ENCODE results near the gene PDSS2. TPM values are rescaled to one million over a fixed set of nuclear protein-coding genes. Genes with fewer than 3 reads are reported as not detected.

PDSS2 gene
- total and polyA plus RNA-seq, 9 of the 15 experiments (the other 6 are each of a cell fraction or from before 2014, with no cell fraction given), result 5.8 to 21.1 (median 12.0) TPM

- H3K79me2 ChIP-seq (ENCODE audit: control insufficient read depth, insufficient read depth, low read length), result 0 out of 3 replicates have a peak, but pooled peaks cover 2% of the 10 kb centered on the region
- no peak overlapping the region for H2AFZ ChIP-seq (ENCODE audit: low read depth, low read length)
- H3K27me3 ChIP-seq (ENCODE audit: control insufficient read depth in 2 of 2, insufficient read depth in 2 of 2, low read length in 2 of 2), result no peaks in the 10 kb centered on the region
- no peak overlapping the region for H3K4me2 ChIP-seq (ENCODE audit: insufficient read depth, low read length)
- POLR2A ChIA-PET, result no interaction called here
- CTCF ChIA-PET (ENCODE audit: low intra/inter-chr PET ratio), result no interaction called here
- 73% methylated on average over 1 of the region's 1 CpG for WGBS (ENCODE audit: insufficient coverage, low coverage, missing lambda C conversion rate)
- DNase-seq (ENCODE audit: extremely low read depth in 1 of 4, low spot score in 3 of 4) (no peak), ATAC-seq (no peak), FAIRE-seq (no peak)
- H3K27ac ChIP-seq (ENCODE audit: extremely low read depth, low read depth, low read length), result no peak overlapping the region
- no peak overlapping the region for H3K4me3 ChIP-seq
- no peaks in the 10 kb centered on the region for H3K9me1 ChIP-seq (ENCODE audit: control insufficient read depth, insufficient read depth, low read length)
- intact Hi-C loops (cut with micrococcal nuclease), result no loop called here
- H3K36me3 ChIP-seq (ENCODE audit: control insufficient read depth, insufficient read depth, low read length), result no peaks in the 10 kb centered on the region
- H3K4me1 ChIP-seq (replicated peaks in 1 of 2; ENCODE audit: control insufficient read depth in 2 of 2, insufficient read depth in 2 of 2, low read length in 2 of 2), result 0 out of 5 replicates have a peak, but pooled peaks cover 0 to under 1% of the 10 kb centered on the region in 2 experiments
- H3K9ac ChIP-seq (ENCODE audit: insufficient read depth in 1 of 2, low read depth in 2 of 2, low read length in 2 of 2), result no peak overlapping the region
- no TSS peak for BruUV-seq (replicated peaks)
- in situ Hi-C loops (cut with MboI), result no loop called here
- peaks cover 2% of the 10 kb centered on the region for H3K9me3 ChIP-seq (replicated peaks; ENCODE audit: control insufficient read depth, insufficient read depth, low read depth, low read length)
- no peaks in the 10 kb centered on the region for H4K20me1 ChIP-seq (replicated peaks; ENCODE audit: control insufficient read depth, insufficient read depth, low read length)
- TF ChIP-seq SNIP1 (IDR thresholded peaks at IDR 0.05; ENCODE audit: low read depth) (no peak), FOSL1 (tag; conservative IDR thresholded peaks at IDR 0.05) (no peak), TAL1 (IDR thresholded peaks at IDR 0.05) (no peak), MCM2 (IDR thresholded peaks at IDR 0.05; ENCODE audit: low read depth) (no peak), ZNF384 (IDR thresholded peaks at IDR 0.05; ENCODE audit: low read depth, low read length) (no peak), SMARCA5 (IDR thresholded peaks at IDR 0.05) (no peak), AFF1 (IDR thresholded peaks at IDR 0.05; ENCODE audit: low read depth in 1 of 2, partially characterized antibody in 2 of 2) (no peak)
- TF ChIP-seq, protein P1, sequence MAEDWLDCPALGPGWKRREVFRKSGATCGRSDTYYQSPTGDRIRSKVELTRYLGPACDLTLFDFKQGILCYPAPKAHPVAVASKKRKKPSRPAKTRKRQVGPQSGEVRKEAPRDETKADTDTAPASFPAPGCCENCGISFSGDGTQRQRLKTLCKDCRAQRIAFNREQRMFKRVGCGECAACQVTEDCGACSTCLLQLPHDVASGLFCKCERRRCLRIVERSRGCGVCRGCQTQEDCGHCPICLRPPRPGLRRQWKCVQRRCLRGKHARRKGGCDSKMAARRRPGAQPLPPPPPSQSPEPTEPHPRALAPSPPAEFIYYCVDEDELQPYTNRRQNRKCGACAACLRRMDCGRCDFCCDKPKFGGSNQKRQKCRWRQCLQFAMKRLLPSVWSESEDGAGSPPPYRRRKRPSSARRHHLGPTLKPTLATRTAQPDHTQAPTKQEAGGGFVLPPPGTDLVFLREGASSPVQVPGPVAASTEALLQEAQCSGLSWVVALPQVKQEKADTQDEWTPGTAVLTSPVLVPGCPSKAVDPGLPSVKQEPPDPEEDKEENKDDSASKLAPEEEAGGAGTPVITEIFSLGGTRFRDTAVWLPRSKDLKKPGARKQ (CRISPR knock-in tag; IDR thresholded peaks at IDR 0.05), result no peak
- TF ChIP-seq, protein P2, sequence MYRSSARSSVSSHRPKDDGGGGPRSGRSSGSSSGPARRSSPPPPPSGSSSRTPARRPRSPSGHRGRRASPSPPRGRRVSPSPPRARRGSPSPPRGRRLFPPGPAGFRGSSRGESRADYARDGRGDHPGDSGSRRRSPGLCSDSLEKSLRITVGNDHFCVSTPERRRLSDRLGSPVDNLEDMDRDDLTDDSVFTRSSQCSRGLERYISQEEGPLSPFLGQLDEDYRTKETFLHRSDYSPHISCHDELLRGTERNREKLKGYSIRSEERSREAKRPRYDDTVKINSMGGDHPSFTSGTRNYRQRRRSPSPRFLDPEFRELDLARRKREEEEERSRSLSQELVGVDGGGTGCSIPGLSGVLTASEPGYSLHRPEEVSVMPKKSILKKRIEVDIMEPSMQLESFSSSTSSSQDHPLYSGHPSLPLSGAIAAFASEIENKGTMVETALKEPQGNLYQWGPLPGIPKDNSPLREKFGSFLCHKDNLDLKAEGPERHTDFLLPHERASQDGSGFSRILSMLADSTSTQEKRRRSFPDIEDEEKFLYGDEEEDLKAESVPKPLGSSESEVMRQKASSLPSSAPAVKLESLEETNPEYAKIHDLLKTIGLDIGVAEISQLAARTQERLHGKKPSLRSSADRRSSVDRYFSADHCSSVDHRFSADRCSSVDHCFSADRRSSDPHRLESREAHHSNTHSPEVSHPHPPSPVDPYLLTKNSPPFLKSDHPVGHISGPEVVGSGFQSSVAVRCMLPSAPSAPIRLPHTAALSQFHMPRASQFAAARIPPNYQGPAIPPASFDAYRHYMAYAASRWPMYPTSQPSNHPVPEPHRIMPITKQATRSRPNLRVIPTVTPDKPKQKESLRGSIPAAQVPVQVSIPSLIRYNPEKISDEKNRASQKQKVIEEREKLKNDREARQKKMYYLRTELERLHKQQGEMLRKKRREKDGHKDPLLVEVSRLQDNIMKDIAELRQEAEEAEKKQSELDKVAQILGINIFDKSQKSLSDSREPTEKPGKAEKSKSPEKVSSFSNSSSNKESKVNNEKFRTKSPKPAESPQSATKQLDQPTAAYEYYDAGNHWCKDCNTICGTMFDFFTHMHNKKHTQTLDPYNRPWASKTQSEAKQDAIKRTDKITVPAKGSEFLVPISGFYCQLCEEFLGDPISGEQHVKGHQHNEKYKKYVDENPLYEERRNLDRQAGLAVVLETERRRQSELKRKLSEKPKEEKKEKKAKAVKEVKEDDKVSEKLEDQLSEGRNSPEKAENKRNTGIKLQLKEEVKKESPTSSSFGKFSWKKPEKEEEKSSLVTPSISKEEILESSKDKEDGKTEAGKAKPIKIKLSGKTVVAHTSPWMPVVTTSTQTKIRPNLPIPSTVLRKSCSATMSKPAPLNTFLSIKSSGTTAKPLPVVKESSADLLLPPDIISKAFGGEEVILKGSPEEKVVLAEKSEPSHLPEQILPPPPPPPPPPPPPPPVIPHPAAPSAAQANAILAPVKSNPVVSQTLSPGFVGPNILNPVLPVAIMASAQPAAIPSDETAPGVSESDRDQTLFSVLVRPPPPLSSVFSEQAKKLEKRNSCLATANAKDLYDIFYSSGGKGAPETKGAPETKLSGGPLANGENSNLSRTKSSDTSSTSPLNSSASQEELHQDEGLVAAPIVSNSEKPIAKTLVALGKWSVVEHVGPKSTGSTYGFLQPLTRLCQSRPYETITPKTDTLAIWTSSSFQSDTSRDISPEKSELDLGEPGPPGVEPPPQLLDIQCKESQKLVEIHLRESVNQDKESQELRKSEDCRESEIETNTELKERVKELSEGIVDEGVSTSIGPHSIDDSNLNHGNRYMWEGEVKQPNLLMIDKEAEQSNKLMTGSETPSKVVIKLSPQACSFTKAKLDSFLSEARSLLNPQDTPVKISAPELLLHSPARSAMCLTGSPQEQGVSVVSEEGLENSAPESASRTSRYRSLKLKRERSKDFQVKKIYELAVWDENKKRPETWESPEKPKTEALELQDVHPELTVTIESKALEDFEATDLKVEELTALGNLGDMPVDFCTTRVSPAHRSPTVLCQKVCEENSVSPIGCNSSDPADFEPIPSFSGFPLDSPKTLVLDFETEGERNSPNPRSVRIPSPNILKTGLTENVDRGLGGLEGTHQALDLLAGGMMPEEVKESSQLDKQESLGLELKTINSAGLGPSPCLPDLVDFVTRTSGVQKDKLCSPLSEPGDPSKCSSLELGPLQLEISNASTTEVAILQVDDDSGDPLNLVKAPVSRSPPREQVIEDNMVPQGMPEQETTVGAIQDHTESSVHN (IDR thresholded peaks at IDR 0.05; ENCODE audit: borderline replicate concordance in 1 of 2, low read depth in 1 of 2), result no peak
Measured at GRCh38 chr6:107401573-107401972, 57.8 kb downstream of the PDSS2 start.
